K562 (cell line): ENCODE results near the gene SLC39A11.

Source experiments
- EGR1 ChIP-seq: fragments of 450-650 bp; conservative IDR thresholded peaks from 2 replicates; pipeline ENCODE4 v1.6.1; 2017; ENCODE audit warnings: mild to moderate bottlenecking
- JUN ChIP-seq, 2 experiments: sonication (generic) in 1 of 2; formaldehyde crosslinking in 1 of 2; IDR thresholded peaks; 2 replicates each; pipeline versions ENCODE4 v1.6.1 to v1.8.0; 2012 to 2022; ENCODE audit warnings: borderline replicate concordance in 2 of 2, mild to moderate bottlenecking in 2 of 2, improper control_type of control experiment in 1 of 2, low read depth in 1 of 2, low read length in 1 of 2, missing genetic modification reagents in 1 of 2
- MLLT1 ChIP-seq, 2 experiments: fragments of 450-650 bp; IDR thresholded peaks; 2 replicates each; pipeline ENCODE4 v1.6.1; 2016
- MXI1 ChIP-seq: IDR thresholded peaks from 2 replicates; pipeline ENCODE4 v1.6.1; 2011; ENCODE audit warnings: low read depth, mild to moderate bottlenecking, improper control_type of control experiment, low read length
- NFRKB ChIP-seq: fragments of 450-650 bp; IDR thresholded peaks from 2 replicates; pipeline ENCODE4 v1.6.1; 2016; ENCODE audit warnings: low read depth
- NR3C1 ChIP-seq: sonication (generic); formaldehyde crosslinking; IDR thresholded peaks from 2 replicates; pipeline ENCODE4 v1.8.1; 2022; ENCODE audit warnings: missing genetic modification reagents
- PHF21A ChIP-seq: fragments of 450-650 bp; IDR thresholded peaks from 2 replicates; pipeline ENCODE4 v1.6.1; 2017; ENCODE audit warnings: low read depth, borderline replicate concordance
- POLR2A ChIP-seq: fragments of 450-650 bp; conservative IDR thresholded peaks from 2 replicates; pipeline ENCODE4 v1.6.1; 2016
- TF ChIP-seq, protein P1 (sequence below): sonication (generic); formaldehyde crosslinking; IDR thresholded peaks from 2 replicates; pipeline ENCODE4 v1.8.1; 2022; ENCODE audit warnings: missing genetic modification reagents

GRCh38 chr17:72861811-72862210, 230.7 kb downstream of the SLC39A11 start:
- no peak for TF ChIP-seq NR3C1 (CRISPR knock-in tag)
- no peak for TF ChIP-seq EGR1
- TF ChIP-seq NFRKB: no peak
- no peak for TF ChIP-seq JUN (IDR thresholded peaks at IDR 0.05; ENCODE audit: borderline replicate concordance, low read depth, low read length)
- TF ChIP-seq JUN (CRISPR knock-in tag; IDR thresholded peaks at IDR 0.05; ENCODE audit: borderline replicate concordance): no peak
- TF ChIP-seq MXI1: no peak
- TF ChIP-seq POLR2A: no peak
- TF ChIP-seq, protein P1, sequence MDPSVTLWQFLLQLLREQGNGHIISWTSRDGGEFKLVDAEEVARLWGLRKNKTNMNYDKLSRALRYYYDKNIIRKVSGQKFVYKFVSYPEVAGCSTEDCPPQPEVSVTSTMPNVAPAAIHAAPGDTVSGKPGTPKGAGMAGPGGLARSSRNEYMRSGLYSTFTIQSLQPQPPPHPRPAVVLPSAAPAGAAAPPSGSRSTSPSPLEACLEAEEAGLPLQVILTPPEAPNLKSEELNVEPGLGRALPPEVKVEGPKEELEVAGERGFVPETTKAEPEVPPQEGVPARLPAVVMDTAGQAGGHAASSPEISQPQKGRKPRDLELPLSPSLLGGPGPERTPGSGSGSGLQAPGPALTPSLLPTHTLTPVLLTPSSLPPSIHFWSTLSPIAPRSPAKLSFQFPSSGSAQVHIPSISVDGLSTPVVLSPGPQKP (CRISPR knock-in tag): no peak
- TF ChIP-seq PHF21A: no peak
- no peak for TF ChIP-seq MLLT1 (IDR thresholded peaks at IDR 0.05)
